GM20000 (cell line): ENCODE data around the gene TFEB.

Experiments
- DNase-seq: peaks from one replicate; pipeline ENCODE4 v3.0.0; 2012; ENCODE audit warnings: low spot score
- CTCF ChIP-seq: IDR thresholded peaks from 2 replicates; pipeline ENCODE4 v1.5.1; 2012; ENCODE audit warnings: mild to moderate bottlenecking, control low read depth; ENCODE audit errors: extremely low read depth, missing control alignments

The TFEB gene

GRCh38 chr6:41741625-41742490 is 6.5 kb upstream of the TFEB start:
- DNase-seq: no peak
- no peak for TF ChIP-seq CTCF

- TF ChIP-seq CTCF: no peak
- DNase-seq: no peak
These were observed 5.2 kb upstream of the TFEB start for GRCh38 chr6:41740366-41741162.

- no peak for TF ChIP-seq CTCF
- no peak for DNase-seq
These were observed 3.6 kb upstream of the TFEB start for GRCh38 chr6:41739041-41739440.

- DNase-seq: no peak
- TF ChIP-seq CTCF: no peak
These were observed 2.3 kb upstream of the TFEB start for GRCh38 chr6:41737591-41738130.

GRCh38 chr6:41736800-41737555 is 1.6 kb upstream of the TFEB start:
- no peak for DNase-seq
- no peak for TF ChIP-seq CTCF

- DNase-seq: no peak
- no peak for TF ChIP-seq CTCF
These were observed 852 bp upstream of the TFEB start for GRCh38 chr6:41736186-41736733.
